Common myeloid progenitor, CD34-positive (primary cell): ENCODE measurements around the gene ATG4B.

Experiments used
- CTCF ChIA-PET: fragments of 350-600 bp; sonication (Branson Sonifier 250); formaldehyde crosslinking; loops from one replicate; lab custom pipeline; 2021; ENCODE audit warnings: antibody characterized with exemption; lab: Charles Lee
- POLR2A ChIA-PET: fragments of 350-600 bp; sonication (Branson Sonifier 250); formaldehyde crosslinking; loops from one replicate; lab custom pipeline; 2021; ENCODE audit warnings: antibody characterized with exemption; lab: Charles Lee
- DNase-seq, 3 donors: peaks; one replicate each; pipeline versions ENCODE4 v3.0.0 to v3.0.0-alpha.2; 2013
- H3K27ac ChIP-seq, 2 experiments: 1 replicate in 1 of 2; 2 replicates in 1 of 2; pipeline ENCODE4 v1.7.0; 2013; ENCODE audit warnings: inconsistent platforms in 2 of 2, low read length in 2 of 2, mild to moderate bottlenecking in 2 of 2, low read depth in 1 of 2, moderate library complexity in 1 of 2; ENCODE audit not compliant: severe bottlenecking in 2 of 2, insufficient read depth in 1 of 2, poor library complexity in 1 of 2
- H3K27me3 ChIP-seq, 5 experiments: replicated peaks in 2 of 5; 1 replicate in 3 of 5; 2 replicates in 2 of 5; pipeline versions ENCODE4 v1.6.1 to v1.7.0; 2013; ENCODE audit warnings: low read length in 4 of 5, mild to moderate bottlenecking in 2 of 5, moderate library complexity in 2 of 5, inconsistent platforms in 1 of 5; ENCODE audit not compliant: insufficient read depth in 5 of 5, control insufficient read depth in 4 of 5
- H3K36me3 ChIP-seq, 4 experiments: 1 replicate in 2 of 4; 2 replicates in 2 of 4; pipeline versions ENCODE4 v1.6.1 to v1.7.0; 2013; ENCODE audit warnings: low read length in 3 of 4, control low read depth in 1 of 4, mild to moderate bottlenecking in 1 of 4; ENCODE audit not compliant: control insufficient read depth in 4 of 4, insufficient read depth in 4 of 4
- H3K4me1 ChIP-seq, 4 experiments: 1 replicate in 3 of 4; 2 replicates in 1 of 4; pipeline versions ENCODE4 v1.6.1 to v1.7.1; 2013; ENCODE audit warnings: low read length in 3 of 4, mild to moderate bottlenecking in 3 of 4, control low read depth in 1 of 4, inconsistent platforms in 1 of 4, moderate library complexity in 1 of 4; ENCODE audit not compliant: control insufficient read depth in 4 of 4, insufficient read depth in 4 of 4; ENCODE audit errors: control extremely low read depth in 1 of 4
- H3K4me3 ChIP-seq, 7 experiments: 1 replicate in 4 of 7; 2 replicates in 3 of 7; pipeline versions ENCODE4 v1.5.1 to v1.7.0; 2013; ENCODE audit warnings: mild to moderate bottlenecking in 7 of 7, low read length in 6 of 7, moderate library complexity in 6 of 7, inconsistent platforms in 2 of 7, low read depth in 2 of 7, control low read depth in 1 of 7; ENCODE audit not compliant: insufficient read depth in 4 of 7, control insufficient read depth in 1 of 7; ENCODE audit errors: extremely low read depth in 1 of 7
- H3K9me3 ChIP-seq, 5 experiments: 1 replicate in 4 of 5; 2 replicates in 1 of 5; pipeline versions ENCODE4 v1.6.1 to v1.7.1; 2013; ENCODE audit warnings: low read length in 4 of 5, mild to moderate bottlenecking in 2 of 5, inconsistent platforms in 1 of 5, low read depth in 1 of 5, moderate library complexity in 1 of 5; ENCODE audit not compliant: control insufficient read depth in 4 of 5, insufficient read depth in 2 of 5; ENCODE audit errors: control extremely low read depth in 1 of 5
- WGBS: methylation state at CpG from one replicate; pipeline ENCODE4 v1.1.5; 2013; ENCODE audit not compliant: insufficient coverage; 5-methylcytosine and 5-hydroxymethylcytosine counted together

The ATG4B gene

GRCh38 chr2:241665731-241666440 is 28.4 kb downstream of the ATG4B start:
- Histone ChIP-seq H3K27ac (no peak overlapping the region), H3K36me3 (peaks cover 17 to 61% (median 49%) of the 10 kb centered on the region in 4 experiments), H3K27me3 (no peaks in the 10 kb centered on the region), H3K4me3 (no peak overlapping the region), H3K9me3 (no peaks in the 10 kb centered on the region), H3K4me1 (peaks cover 0 to 6% (median under 1%) of the 10 kb centered on the region in 4 experiments)
- ChIA-PET CTCF (interaction anchor here (0.8 to 1.2 kb wide), 2 partner anchors 12 to 211 kb away, joined by 3 read pairs; no protein-coding TSS in a partner anchor), POLR2A (no interaction called here)
- 93% methylated on average over 22 of the region's 23 CpGs for WGBS
- no peak for DNase-seq

GRCh38 chr2:241666627-241667400 is 29.3 kb downstream of the ATG4B start:
- Histone ChIP-seq H3K4me1 (peaks cover 0 to 6% (median under 1%) of the 10 kb centered on the region in 4 experiments), H3K36me3 (peaks cover 15 to 61% (median 51%) of the 10 kb centered on the region in 4 experiments), H3K27ac (no peak overlapping the region), H3K4me3 (no peak overlapping the region), H3K27me3 (no peaks in the 10 kb centered on the region), H3K9me3 (no peaks in the 10 kb centered on the region)
- POLR2A ChIA-PET = no interaction called here
- WGBS = 97% methylated on average over 36 of the region's 42 CpGs
- CTCF ChIA-PET = interaction anchor here (0.7 kb wide), 1 partner anchor 152 kb away, joined by 3 read pairs; no protein-coding TSS in a partner anchor
- DNase-seq = no peak

- WGBS = 98% methylated on average over 21 of the region's 21 CpGs
- Histone ChIP-seq H3K27ac (no peak overlapping the region), H3K4me1 (peaks cover 0 to 6% (median under 1%) of the 10 kb centered on the region in 4 experiments), H3K9me3 (no peaks in the 10 kb centered on the region), H3K27me3 (no peaks in the 10 kb centered on the region), H3K36me3 (peaks cover 18 to 68% (median 57%) of the 10 kb centered on the region in 4 experiments), H3K4me3 (no peak overlapping the region)
- POLR2A ChIA-PET = no interaction called here
- CTCF ChIA-PET = interaction anchor here (1.0 to 1.3 kb wide), 2 partner anchors 8 to 211 kb away, joined by 3 to 4 read pairs; no protein-coding TSS in a partner anchor
- no peak for DNase-seq
Observed at GRCh38 chr2:241668354-241668753, 30.9 kb downstream of the ATG4B start.

GRCh38 chr2:241668839-241669238 is 31.3 kb downstream of the ATG4B start:
- DNase-seq = no peak
- no peak overlapping the region for H3K27ac ChIP-seq
- ChIA-PET POLR2A (no interaction called here), CTCF (interaction anchor here (1.0 to 1.3 kb wide), 2 partner anchors 9 to 210 kb away, joined by 3 to 4 read pairs; no protein-coding TSS in a partner anchor)
- no peaks in the 10 kb centered on the region for H3K9me3 ChIP-seq
- H3K27me3 ChIP-seq = no peaks in the 10 kb centered on the region
- peaks cover 18 to 69% (median 57%) of the 10 kb centered on the region in 4 experiments for H3K36me3 ChIP-seq
- peaks cover 0 to 6% (median under 1%) of the 10 kb centered on the region in 4 experiments for H3K4me1 ChIP-seq
- WGBS = 75% methylated on average over 4 of the region's 12 CpGs
- H3K4me3 ChIP-seq = no peak overlapping the region

- Histone ChIP-seq H3K36me3 (peaks cover 20 to 82% (median 63%) of the 10 kb centered on the region in 4 experiments), H3K27me3 (no peaks in the 10 kb centered on the region), H3K9me3 (no peaks in the 10 kb centered on the region), H3K4me3 (no peak overlapping the region), H3K4me1 (no peaks in the 10 kb centered on the region), H3K27ac (no peak overlapping the region)
- ChIA-PET POLR2A (no interaction called here), CTCF (interaction anchor here (1.2 to 1.4 kb wide), 2 partner anchors 11 to 64 kb away, joined by 3 to 5 read pairs; partner anchors contain the start of gene D2HGDH)
- DNase-seq = no peak
- 91% methylated on average over 24 of the region's 31 CpGs for WGBS
Observed at GRCh38 chr2:241670333-241671110, 33.0 kb downstream of the ATG4B start.

DNA sequence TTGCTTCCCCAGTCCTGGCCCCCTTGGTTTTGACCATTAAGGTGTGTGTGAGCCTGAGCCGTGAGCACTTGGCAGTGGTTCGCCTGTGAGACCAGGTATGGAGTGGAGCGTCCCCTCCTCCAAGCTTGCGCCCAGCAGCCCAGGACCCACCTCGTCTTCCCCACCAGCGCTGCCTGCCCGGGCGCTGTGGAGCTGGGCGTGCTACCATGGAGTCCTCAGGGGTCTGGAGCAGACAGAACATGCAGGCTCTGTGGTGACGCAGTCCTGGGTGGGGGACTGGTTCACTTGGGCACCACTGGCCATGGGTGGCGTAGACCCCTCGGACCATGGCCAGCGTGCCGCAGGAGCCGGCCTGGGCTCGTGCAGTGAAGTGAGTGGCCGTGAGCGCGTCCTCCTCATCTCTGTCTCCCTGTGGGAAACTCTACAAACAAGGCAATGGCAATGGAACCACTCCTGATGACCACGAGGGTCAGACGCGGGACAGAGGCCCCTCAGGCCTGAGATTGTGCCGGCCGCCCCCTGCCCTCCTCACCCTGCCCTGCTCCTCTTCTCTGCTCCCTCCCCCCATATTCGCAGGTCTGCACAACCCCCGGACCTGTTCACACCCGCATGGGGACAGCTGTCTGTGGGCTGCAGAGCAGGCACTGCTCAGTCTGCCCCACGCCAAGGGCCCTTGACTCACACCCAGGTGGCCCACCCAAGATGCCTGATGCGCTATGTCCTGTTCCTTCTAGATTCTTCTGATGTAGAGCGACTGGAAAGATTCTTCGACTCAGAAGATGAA is 34.2 kb downstream of the ATG4B start:
- POLR2A ChIA-PET = no interaction called here
- no peak overlapping the region for H3K4me3 ChIP-seq
- no peak overlapping the region for H3K27ac ChIP-seq
- 98% methylated on average over 25 of the region's 31 CpGs for WGBS
- H3K27me3 ChIP-seq = no peaks in the 10 kb centered on the region
- no peak for DNase-seq
- H3K4me1 ChIP-seq = no peaks in the 10 kb centered on the region
- peaks cover 19 to 87% (median 65%) of the 10 kb centered on the region in 4 experiments for H3K36me3 ChIP-seq
- no peaks in the 10 kb centered on the region for H3K9me3 ChIP-seq
- CTCF ChIA-PET = no interaction called here
